Posterior vena cava (tissue), 2 donors: Measurements from ENCODE around the gene ZNF718. TPM values are rescaled to one million over a fixed set of nuclear protein-coding genes. Genes with fewer than 3 reads are reported as not detected.
"Not testable (repeated sequence)": the region's sequence is repeated elsewhere in the genome, so short reads cannot be mapped to it uniquely, and the experiment has no call there.

Experiments used
- DNase-seq: peaks from one replicate; pipeline ENCODE4 v3.0.0-alpha.2; 2020; ENCODE audit warnings: low spot score
- intact Hi-C, 2 donors: fragments of 100-400 bp; cut with DNase I; formaldehyde crosslinking; loops; one replicate each; pipeline versions ENCODE4 v1.14.1 to v1.14.2; 2022 to 2023
- total RNA-seq, 2 donors: library from RNA; stranded (reverse); fragmentation: NEBNext Ultra II Directional; extraction: Animal tissue kit (Norgen Biotek cat#: 25700); gene quantifications; one replicate each; pipeline ENCODE4 v1.2.1, GENCODE V29; 2021
- donor health status: DM: yes; HTN: yes; CAD: no.
- donor health status: DM: yes; HTN: yes; CAD: no.

Gene ZNF718
- total RNA-seq, 2 donors from 2014 or later = 5.9 to 6.3 TPM

- peak; percentile 65 for DNase-seq
- intact Hi-C loops = not testable (repeated sequence)
These were observed 88.9 kb downstream of the ZNF718 start for GRCh38 chr4:213189-213535.

Other genes with a start within 250 kb of the ZNF718 start
- 10 to 100 TPM; 12.6 to 19.9 TPM for gene ZNF595, start 71.2 kb upstream of the ZNF718 start, total RNA-seq
- gene ZNF732, start 181.0 kb downstream of the ZNF718 start, total RNA-seq = under 1 TPM; 0.19 to 0.23 TPM
- 10 to 100 TPM; 17.1 to 18.9 TPM for gene ZNF141, start 213.3 kb downstream of the ZNF718 start, total RNA-seq